ENCODE data around the gene GSTT2B. TPM values are rescaled to one million over a fixed set of nuclear protein-coding genes. Genes with fewer than 3 reads are reported as not detected.
"Not testable (repeated sequence)": the region's sequence is repeated elsewhere in the genome, so short reads cannot be mapped to it uniquely, and the experiment has no call there.

The GSTT2B gene
- total RNA-seq: not detected

- H3K4me1 Mint-ChIP-seq (ENCODE audit: low read depth in 2 of 2); H3K9me3 Mint-ChIP-seq; H3K4me3 Mint-ChIP-seq; H3K27me3 Mint-ChIP-seq; H3K36me3 Mint-ChIP-seq; H3K27ac Mint-ChIP-seq; DNase-seq (ENCODE audit: low spot score): not testable (repeated sequence)
- ATAC-seq: peak in 1 of 2 donors; percentile 69
Measured at GRCh38 chr22:23961084-23961771, at the start of gene GSTT2B. Gene GSTT2B (minus strand): TSS chr22:23961195. CDS start chr22:23961131, 64 bp downstream.

GRCh38 chr22:24010018-24010391 lies 49.0 kb upstream of the GSTT2B start:
- peaks cover 22 to 28% of the 10 kb centered on the region in 2 donors for H3K4me1 Mint-ChIP-seq (ENCODE audit: low read depth in 2 of 2)
- no peak for DNase-seq (ENCODE audit: low spot score)

GRCh38 chr22:24009227-24010017 lies 48.4 kb upstream of the GSTT2B start:
- Mint-ChIP-seq H3K9me3 (no peaks in the 10 kb centered on the region), H3K4me3 (no peak overlapping the region), H3K27ac (peak overlapping the region in 1 of 2 donors; percentile 93), H3K27me3 (no peaks in the 10 kb centered on the region), H3K4me1 (ENCODE audit: low read depth in 2 of 2) (peaks cover 18 to 25% of the 10 kb centered on the region in 2 donors), H3K36me3 (no peaks in the 10 kb centered on the region)
- ATAC-seq (no peak), DNase-seq (ENCODE audit: low spot score) (no peak)

More at GRCh38 chr22:24010018-24010391, 49.0 kb upstream of the GSTT2B start:
- H3K36me3 Mint-ChIP-seq: no peaks in the 10 kb centered on the region
- H3K27me3 Mint-ChIP-seq: no peaks in the 10 kb centered on the region
- H3K9me3 Mint-ChIP-seq: no peaks in the 10 kb centered on the region
- H3K27ac Mint-ChIP-seq: peak overlapping the region in 1 of 2 donors; percentile 93
- no peak overlapping the region for H3K4me3 Mint-ChIP-seq
- ATAC-seq: no peak

GRCh38 chr22:24008381-24009226 lies 47.6 kb upstream of the GSTT2B start:
- peaks cover 14 to 17% of the 10 kb centered on the region in 2 donors for H3K4me1 Mint-ChIP-seq (ENCODE audit: low read depth in 2 of 2)
- no peak overlapping the region for H3K27ac Mint-ChIP-seq
- no peak for ATAC-seq
- no peak overlapping the region for H3K4me3 Mint-ChIP-seq
- H3K36me3 Mint-ChIP-seq: no peaks in the 10 kb centered on the region
- no peaks in the 10 kb centered on the region for H3K9me3 Mint-ChIP-seq
- DNase-seq (ENCODE audit: low spot score): no peak
- H3K27me3 Mint-ChIP-seq: no peaks in the 10 kb centered on the region

- Mint-ChIP-seq H3K27ac (no peak overlapping the region), H3K4me1 (ENCODE audit: low read depth in 2 of 2) (peaks cover 10 to 13% of the 10 kb centered on the region in 2 donors), H3K27me3 (no peaks in the 10 kb centered on the region), H3K4me3 (no peak overlapping the region), H3K9me3 (no peaks in the 10 kb centered on the region), H3K36me3 (no peaks in the 10 kb centered on the region)
- DNase-seq (ENCODE audit: low spot score): no peak
- ATAC-seq: no peak
Measured at GRCh38 chr22:24008022-24008283, 47.0 kb upstream of the GSTT2B start.

GRCh38 chr22:24007253-24008021 lies 46.4 kb upstream of the GSTT2B start:
- H3K4me3 Mint-ChIP-seq: no peak overlapping the region
- no peaks in the 10 kb centered on the region for H3K27me3 Mint-ChIP-seq
- H3K27ac Mint-ChIP-seq: no peak overlapping the region
- DNase-seq (ENCODE audit: low spot score): no peak
- no peaks in the 10 kb centered on the region for H3K9me3 Mint-ChIP-seq
- H3K4me1 Mint-ChIP-seq (ENCODE audit: low read depth in 2 of 2): peaks cover 9 to 13% of the 10 kb centered on the region in 2 donors
- ATAC-seq: no peak
- no peaks in the 10 kb centered on the region for H3K36me3 Mint-ChIP-seq

GRCh38 chr22:24006914-24007214 lies 45.9 kb upstream of the GSTT2B start:
- no peaks in the 10 kb centered on the region for H3K9me3 Mint-ChIP-seq

GRCh38 chr22:24006207-24006913 lies 45.4 kb upstream of the GSTT2B start:
- Mint-ChIP-seq H3K27me3 (no peaks in the 10 kb centered on the region), H3K4me3 (no peak overlapping the region), H3K36me3 (no peaks in the 10 kb centered on the region), H3K4me1 (ENCODE audit: low read depth in 2 of 2) (peaks cover 6 to 13% of the 10 kb centered on the region in 2 donors), H3K9me3 (no peaks in the 10 kb centered on the region), H3K27ac (no peak overlapping the region)
- DNase-seq (ENCODE audit: low spot score) (no peak), ATAC-seq (no peak)

More at GRCh38 chr22:24006914-24007214, 45.9 kb upstream of the GSTT2B start:
- H3K4me3 Mint-ChIP-seq: no peak overlapping the region
- H3K27me3 Mint-ChIP-seq: no peaks in the 10 kb centered on the region
- H3K27ac Mint-ChIP-seq: no peak overlapping the region
- H3K36me3 Mint-ChIP-seq: no peaks in the 10 kb centered on the region
- no peak for DNase-seq (ENCODE audit: low spot score)
- peaks cover 6 to 13% of the 10 kb centered on the region in 2 donors for H3K4me1 Mint-ChIP-seq (ENCODE audit: low read depth in 2 of 2)
- no peak for ATAC-seq

- Mint-ChIP-seq H3K9me3 (no peaks in the 10 kb centered on the region), H3K4me1 (ENCODE audit: low read depth in 2 of 2) (peaks cover under 1 to 2% of the 10 kb centered on the region in 2 donors), H3K27me3 (no peaks in the 10 kb centered on the region), H3K27ac (no peak within 1 kb of the TSS), H3K4me3 (no peak within 1 kb of the TSS), H3K36me3 (no peaks in the 10 kb centered on the region)
- peak in 1 of 2 donors; percentile 19 for ATAC-seq
- no peak for DNase-seq (ENCODE audit: low spot score)
Measured at GRCh38 chr22:24005201-24005600, 44.2 kb upstream of the GSTT2B start, which contains the start of gene GSTT4. Gene GSTT4 (minus strand): TSS chr22:24005453. CDS start chr22:24005356, 97 bp downstream.

GRCh38 chr22:24003887-24004286 lies 42.9 kb upstream of the GSTT2B start:
- no peak for DNase-seq (ENCODE audit: low spot score)
- Mint-ChIP-seq H3K27ac (no peak overlapping the region), H3K4me3 (no peak overlapping the region), H3K27me3 (no peaks in the 10 kb centered on the region), H3K4me1 (ENCODE audit: low read depth in 2 of 2) (no peaks in the 10 kb centered on the region), H3K36me3 (no peaks in the 10 kb centered on the region), H3K9me3 (no peaks in the 10 kb centered on the region)
- no peak for ATAC-seq

- H3K4me3 Mint-ChIP-seq: no peak overlapping the region
- peaks cover 0 to under 1% of the 10 kb centered on the region in 2 donors for H3K27me3 Mint-ChIP-seq
- DNase-seq (ENCODE audit: low spot score): no peak
- H3K4me1 Mint-ChIP-seq (ENCODE audit: low read depth in 2 of 2): no peaks in the 10 kb centered on the region
- H3K27ac Mint-ChIP-seq: no peak overlapping the region
- no peaks in the 10 kb centered on the region for H3K36me3 Mint-ChIP-seq
- no peaks in the 10 kb centered on the region for H3K9me3 Mint-ChIP-seq
- no peak for ATAC-seq
Measured at GRCh38 chr22:24002851-24003250, 41.9 kb upstream of the GSTT2B start.

GRCh38 chr22:24002272-24002671 lies 41.3 kb upstream of the GSTT2B start:
- ATAC-seq: no peak
- Mint-ChIP-seq H3K4me3 (no peak overlapping the region), H3K4me1 (ENCODE audit: low read depth in 2 of 2) (no peaks in the 10 kb centered on the region), H3K9me3 (no peaks in the 10 kb centered on the region), H3K36me3 (no peaks in the 10 kb centered on the region), H3K27ac (no peak overlapping the region), H3K27me3 (peaks cover 0 to 6% of the 10 kb centered on the region in 2 donors)
- DNase-seq (ENCODE audit: low spot score): no peak

GRCh38 chr22:24001314-24001713 lies 40.3 kb upstream of the GSTT2B start:
- Mint-ChIP-seq H3K4me1 (ENCODE audit: low read depth in 2 of 2) (no peaks in the 10 kb centered on the region), H3K9me3 (no peaks in the 10 kb centered on the region), H3K27ac (no peak overlapping the region), H3K27me3 (peaks cover 2 to 6% of the 10 kb centered on the region in 2 donors), H3K4me3 (no peak overlapping the region), H3K36me3 (no peaks in the 10 kb centered on the region)
- ATAC-seq (no peak), DNase-seq (ENCODE audit: low spot score) (no peak)

Measured in natural killer cell treated with Interleukin-12 subunit alpha and Interleukin-12 subunit beta and Interleukin-15 and Interleukin-18, amount 100 ng/mL, for 72 hours (primary cell).